B cell (primary cell): ENCODE data around the gene MBNL2. TPM values are rescaled to one million over a fixed set of nuclear protein-coding genes. Genes with fewer than 3 reads are reported as not detected.
A peak's percentile ranks its signal among the peaks of the same experiment; 100 is the strongest.

ENCODE experiments used
- ATAC-seq: fragments of 200-7000 bp; cut with Tn5 transposase; one replicate; pipeline ENCODE4 v1.10.0; 2021; ENCODE audit warnings: low read depth, mild to moderate bottlenecking, moderate number of reproducible peaks, moderate library complexity
- CTCF ChIA-PET: fragments of 350-600 bp; sonication (Branson Sonifier 250); formaldehyde crosslinking; loops from one replicate; lab custom pipeline; 2021; ENCODE audit warnings: antibody characterized with exemption, inconsistent platforms; lab: Charles Lee
- POLR2A ChIA-PET: fragments of 350-600 bp; sonication (Branson Sonifier 250); formaldehyde crosslinking; loops from one replicate; lab custom pipeline; 2021; ENCODE audit warnings: antibody characterized with exemption; lab: Charles Lee
- DNase-seq: peaks from one replicate; pipeline ENCODE4 v3.0.0; 2013
- H2AFZ ChIP-seq: 2 replicates; pipeline ENCODE4 v1.6.1; 2012; ENCODE audit warnings: mild to moderate bottlenecking, low read depth, low read length; ENCODE audit not compliant: insufficient read depth, poor library complexity, severe bottlenecking
- H3K27ac ChIP-seq, 2 donors: 1 replicate in 1 of 2; 2 replicates in 1 of 2; pipeline ENCODE4 v1.5.1; 2012 to 2013; ENCODE audit warnings: low read length in 2 of 2, mild to moderate bottlenecking in 2 of 2, moderate library complexity in 1 of 2
- H3K27me3 ChIP-seq, 4 experiments: fragments of 200-600 bp in 1 of 4; sonication (generic) in 1 of 4; replicated peaks in 1 of 4; 1 replicate in 2 of 4; 2 replicates in 2 of 4; pipeline versions ENCODE4 v1.6.1 to v1.7.0; 2013 to 2016; ENCODE audit warnings: low read length in 3 of 4, mild to moderate bottlenecking in 2 of 4, mixed read lengths in 1 of 4, moderate library complexity in 1 of 4; ENCODE audit not compliant: insufficient read depth in 4 of 4, control insufficient read depth in 3 of 4; ENCODE audit errors: control extremely low read depth in 1 of 4
- H3K36me3 ChIP-seq, 2 experiments: replicated peaks in 1 of 2; 1 replicate in 1 of 2; 2 replicates in 1 of 2; pipeline versions ENCODE4 v1.6.1 to v1.7.1; 2013; ENCODE audit warnings: low read length in 1 of 2; ENCODE audit not compliant: insufficient read depth in 2 of 2, control insufficient read depth in 1 of 2; ENCODE audit errors: control extremely low read depth in 1 of 2, extremely low read depth in 1 of 2
- H3K4me1 ChIP-seq, 2 donors: fragments of 200-600 bp in 1 of 2; sonication (generic) in 1 of 2; 1 replicate in 1 of 2; 2 replicates in 1 of 2; pipeline versions ENCODE4 v1.5.1 to v1.6.1; 2013 to 2017; ENCODE audit warnings: low read length in 2 of 2; ENCODE audit not compliant: control insufficient read depth in 2 of 2, insufficient read depth in 2 of 2
- H3K4me2 ChIP-seq: replicated peaks from 2 replicates; pipeline ENCODE3; 2012; ENCODE audit warnings: mild to moderate bottlenecking, low read depth, low read length; ENCODE audit not compliant: poor library complexity, severe bottlenecking
- H3K4me3 ChIP-seq, 5 experiments: fragments of 200-600 bp in 1 of 5; sonication (generic) in 1 of 5; 1 replicate in 3 of 5; 2 replicates in 2 of 5; pipeline versions ENCODE4 v1.5.1 to v1.7.0; 2011 to 2016; ENCODE audit warnings: low read length in 4 of 5, mild to moderate bottlenecking in 4 of 5, low read depth in 2 of 5, control low read depth in 1 of 5, moderate library complexity in 1 of 5; ENCODE audit not compliant: insufficient read depth in 1 of 5; ENCODE audit errors: control extremely low read depth in 1 of 5, extremely low read depth in 1 of 5
- H3K79me2 ChIP-seq: fragments of 200-600 bp; sonication (generic); one replicate; pipeline ENCODE4 v1.6.0; 2016; ENCODE audit warnings: low read length; ENCODE audit not compliant: control insufficient read depth, insufficient read depth
- H3K9ac ChIP-seq: fragments of 200-600 bp; sonication (generic); 2 replicates; pipeline ENCODE4 v1.6.1; 2017; ENCODE audit warnings: mild to moderate bottlenecking, low read length, moderate library complexity
- H3K9me3 ChIP-seq, 3 donors: one replicate each; pipeline versions ENCODE4 v1.6.1 to v1.7.1; 2013; ENCODE audit warnings: low read length in 2 of 3; ENCODE audit not compliant: control insufficient read depth in 2 of 3, insufficient read depth in 1 of 3; ENCODE audit errors: control extremely low read depth in 1 of 3
- H4K20me1 ChIP-seq: 2 replicates; pipeline ENCODE4 v1.6.0; 2012; ENCODE audit warnings: mild to moderate bottlenecking, low read length; ENCODE audit not compliant: insufficient read depth, control insufficient read depth, poor library complexity, severe bottlenecking
- H3K27ac Mint-ChIP-seq: one replicate; pipeline ENCODE4 v1.8.0; 2021; ENCODE audit warnings: mixed read lengths
- H3K27me3 Mint-ChIP-seq: one replicate; pipeline ENCODE4 v1.8.0; 2021; ENCODE audit warnings: mixed read lengths
- H3K4me1 Mint-ChIP-seq: one replicate; pipeline ENCODE4 v1.8.0; 2021; ENCODE audit warnings: mixed read lengths
- H3K4me3 Mint-ChIP-seq: one replicate; pipeline ENCODE4 v1.8.0; 2021; ENCODE audit warnings: mixed read lengths
- H3K9me3 Mint-ChIP-seq: one replicate; pipeline ENCODE4 v1.8.0; 2022; ENCODE audit warnings: mixed read lengths; ENCODE audit not compliant: insufficient read depth
- EZH2 ChIP-seq: IDR thresholded peaks from 2 replicates; pipeline ENCODE4 v1.6.1; 2012; ENCODE audit warnings: borderline replicate concordance, low read depth, mild to moderate bottlenecking, moderate library complexity, low read length; ENCODE audit not compliant: insufficient read depth, poor library complexity, severe bottlenecking
- WGBS: methylation state at CpG from one replicate; pipeline ENCODE4 v1.1.5; 2013; ENCODE audit warnings: missing lambda C conversion rate; ENCODE audit not compliant: insufficient coverage; 5-methylcytosine and 5-hydroxymethylcytosine counted together
- intact Hi-C: fragments of 100-400 bp; cut with micrococcal nuclease; formaldehyde crosslinking; loops from one replicate; pipeline ENCODE4 v1.10.0; 2022
- polyA plus RNA-seq: library from polyadenylated mRNA; depleted of rRNA; stranded (reverse); fragments of >200 nt; gene quantifications from 2 replicates; pipeline ENCODE4 v1.2.3, GENCODE V29; 2012
- total RNA-seq, 2 donors: library from RNA; stranded (reverse); fragments of 120-200 nt in 1 of 2; gene quantifications; 1 replicate in 1 of 2; 2 replicates in 1 of 2; pipeline versions ENCODE4 v1.2.3 to v1.2.4, GENCODE V29; 2013 to 2022
- TF ChIP-seq, protein P1 (sequence below): fragments of 200-600 bp; IDR thresholded peaks from one replicate; pipeline ENCODE4 v1.8.0; 2022; ENCODE audit warnings: antibody characterized with exemption, mild to moderate bottlenecking

The MBNL2 gene
- total and polyA plus RNA-seq, 2 donors (not counting 1 experiment from before 2014, with no cell fraction given) = 6.9 to 50.1 TPM

DNA sequence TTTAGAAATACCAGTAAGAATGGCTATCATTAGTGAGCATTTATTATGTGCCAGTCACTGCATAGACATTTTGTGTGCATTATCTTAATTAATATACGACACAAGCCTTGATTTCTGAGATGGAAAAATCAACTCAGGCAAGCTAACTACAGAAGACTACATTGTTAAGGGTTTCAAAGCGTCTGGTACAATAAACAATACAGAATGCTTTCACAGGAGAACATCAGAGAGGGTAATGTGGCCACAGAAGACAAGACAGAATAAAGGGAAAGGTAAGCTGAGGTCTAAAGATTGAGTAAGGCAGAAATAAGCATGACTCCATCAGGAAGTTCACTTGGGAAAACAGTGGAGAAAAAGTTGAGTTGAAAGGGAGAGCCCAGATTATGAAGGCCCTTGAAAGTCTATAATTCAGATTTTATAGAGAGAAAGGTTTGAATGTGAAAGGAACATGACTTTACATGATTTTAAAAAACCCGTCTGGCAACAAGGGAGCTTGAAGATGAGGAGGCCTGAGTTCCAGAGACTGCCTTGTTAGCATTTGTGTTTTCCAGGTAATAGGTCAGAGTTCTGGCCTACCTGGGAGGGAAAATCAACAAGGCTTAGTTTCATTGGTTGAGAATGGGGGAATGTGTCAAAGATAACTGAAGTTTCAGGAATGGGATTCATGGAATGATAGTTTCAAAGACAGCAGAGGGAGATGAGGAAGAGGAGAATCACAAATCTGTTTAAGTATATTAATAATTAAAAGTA lies 1.8 kb upstream of the MBNL2 start:
- Histone ChIP-seq H3K9me3 (no peaks in the 10 kb centered on the region), H4K20me1 (peaks cover 8% of the 10 kb centered on the region), H3K4me3 (no peak overlapping the region), H3K79me2 (peaks cover 36% of the 10 kb centered on the region), H3K36me3 (no peaks in the 10 kb centered on the region), H3K27ac (no peak overlapping the region), H3K27me3 (no peaks in the 10 kb centered on the region), H3K9ac (no peak overlapping the region), H3K4me2 (no peak overlapping the region), H3K4me1 (peaks cover 22% of the 10 kb centered on the region in 2 donors), H2AFZ (peak overlapping the region; percentile 48)
- intact Hi-C loops = loop anchor here (5.0 to 10.0 kb wide), 4 partner anchors 54 to 1543 kb away; partner anchors contain the start of genes DNAJC3 and STK24
- no peak for ATAC-seq
- no peaks in the 10 kb centered on the region for H3K9me3 Mint-ChIP-seq
- peaks cover 26% of the 10 kb centered on the region for H3K4me1 Mint-ChIP-seq
- WGBS = 60% methylated on average over 1 of the region's 3 CpGs
- H3K4me3 Mint-ChIP-seq = no peak overlapping the region
- no peak overlapping the region for H3K27ac Mint-ChIP-seq
- no peak for DNase-seq
- ChIA-PET CTCF (interaction anchor here (0.9 kb wide), 1 partner anchor 110 kb away, joined by 4 read pairs; no protein-coding TSS in a partner anchor), POLR2A (no interaction called here)
- TF ChIP-seq, protein P1, sequence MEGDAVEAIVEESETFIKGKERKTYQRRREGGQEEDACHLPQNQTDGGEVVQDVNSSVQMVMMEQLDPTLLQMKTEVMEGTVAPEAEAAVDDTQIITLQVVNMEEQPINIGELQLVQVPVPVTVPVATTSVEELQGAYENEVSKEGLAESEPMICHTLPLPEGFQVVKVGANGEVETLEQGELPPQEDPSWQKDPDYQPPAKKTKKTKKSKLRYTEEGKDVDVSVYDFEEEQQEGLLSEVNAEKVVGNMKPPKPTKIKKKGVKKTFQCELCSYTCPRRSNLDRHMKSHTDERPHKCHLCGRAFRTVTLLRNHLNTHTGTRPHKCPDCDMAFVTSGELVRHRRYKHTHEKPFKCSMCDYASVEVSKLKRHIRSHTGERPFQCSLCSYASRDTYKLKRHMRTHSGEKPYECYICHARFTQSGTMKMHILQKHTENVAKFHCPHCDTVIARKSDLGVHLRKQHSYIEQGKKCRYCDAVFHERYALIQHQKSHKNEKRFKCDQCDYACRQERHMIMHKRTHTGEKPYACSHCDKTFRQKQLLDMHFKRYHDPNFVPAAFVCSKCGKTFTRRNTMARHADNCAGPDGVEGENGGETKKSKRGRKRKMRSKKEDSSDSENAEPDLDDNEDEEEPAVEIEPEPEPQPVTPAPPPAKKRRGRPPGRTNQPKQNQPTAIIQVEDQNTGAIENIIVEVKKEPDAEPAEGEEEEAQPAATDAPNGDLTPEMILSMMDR = no peak
- no peak for TF ChIP-seq EZH2
- no peaks in the 10 kb centered on the region for H3K27me3 Mint-ChIP-seq

DNA sequence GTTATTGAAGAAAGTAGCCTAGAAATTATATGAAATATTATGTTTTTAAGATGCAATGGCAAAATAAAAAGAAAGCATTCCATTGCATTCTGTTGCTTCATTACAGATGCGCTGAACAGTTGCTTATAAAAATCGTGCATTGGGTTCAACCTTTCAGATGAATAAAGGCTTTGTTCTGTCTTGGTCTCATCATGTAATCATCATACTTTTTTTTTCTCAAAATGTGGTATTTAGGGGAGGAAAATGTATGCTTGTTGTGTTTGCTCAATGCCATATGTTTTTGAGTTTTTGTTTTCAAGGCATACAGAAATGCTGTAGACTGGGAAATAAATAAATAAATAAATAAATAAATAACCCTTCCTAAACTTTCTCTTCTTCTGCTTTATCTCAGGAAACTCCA lies 1.1 kb upstream of the MBNL2 start:
- peaks cover 34% of the 10 kb centered on the region for H3K4me1 Mint-ChIP-seq
- ATAC-seq (no peak), DNase-seq (no peak)
- Histone ChIP-seq H3K36me3 (no peaks in the 10 kb centered on the region), H3K4me2 (peak overlapping the region; percentile 87), H3K9me3 (no peaks in the 10 kb centered on the region), H3K9ac (no peak overlapping the region), H3K4me1 (peaks cover 29% of the 10 kb centered on the region in 2 donors), H3K27ac (no peak overlapping the region), H3K79me2 (peaks cover 43% of the 10 kb centered on the region), H2AFZ (peak overlapping the region; percentile 71), H3K4me3 (no peak overlapping the region), H3K27me3 (no peaks in the 10 kb centered on the region), H4K20me1 (peaks cover 15% of the 10 kb centered on the region)
- H3K27ac Mint-ChIP-seq = no peak overlapping the region
- intact Hi-C loops = loop anchor here (5.0 to 10.0 kb wide), 4 partner anchors 54 to 1544 kb away; partner anchors contain the start of genes DNAJC3 and STK24
- WGBS = no CpG with 5 or more reads among the region's 2 CpGs
- no peak for TF ChIP-seq EZH2
- TF ChIP-seq, protein P1 = no peak
- H3K27me3 Mint-ChIP-seq = no peaks in the 10 kb centered on the region
- CTCF ChIA-PET = no interaction called here
- H3K4me3 Mint-ChIP-seq = no peak overlapping the region
- POLR2A ChIA-PET = no interaction called here
- no peaks in the 10 kb centered on the region for H3K9me3 Mint-ChIP-seq
